ENCODE measurements around the gene ERFL. TPM values are rescaled to one million over a fixed set of nuclear protein-coding genes. Genes with fewer than 3 reads are reported as not detected.

The ERFL gene
- total and polyA plus RNA-seq, 2 of the 8 experiments (the other 6 are each of a cell fraction or from before 2014, with no cell fraction given) = 0.12 TPM; not detected in 1

DNA sequence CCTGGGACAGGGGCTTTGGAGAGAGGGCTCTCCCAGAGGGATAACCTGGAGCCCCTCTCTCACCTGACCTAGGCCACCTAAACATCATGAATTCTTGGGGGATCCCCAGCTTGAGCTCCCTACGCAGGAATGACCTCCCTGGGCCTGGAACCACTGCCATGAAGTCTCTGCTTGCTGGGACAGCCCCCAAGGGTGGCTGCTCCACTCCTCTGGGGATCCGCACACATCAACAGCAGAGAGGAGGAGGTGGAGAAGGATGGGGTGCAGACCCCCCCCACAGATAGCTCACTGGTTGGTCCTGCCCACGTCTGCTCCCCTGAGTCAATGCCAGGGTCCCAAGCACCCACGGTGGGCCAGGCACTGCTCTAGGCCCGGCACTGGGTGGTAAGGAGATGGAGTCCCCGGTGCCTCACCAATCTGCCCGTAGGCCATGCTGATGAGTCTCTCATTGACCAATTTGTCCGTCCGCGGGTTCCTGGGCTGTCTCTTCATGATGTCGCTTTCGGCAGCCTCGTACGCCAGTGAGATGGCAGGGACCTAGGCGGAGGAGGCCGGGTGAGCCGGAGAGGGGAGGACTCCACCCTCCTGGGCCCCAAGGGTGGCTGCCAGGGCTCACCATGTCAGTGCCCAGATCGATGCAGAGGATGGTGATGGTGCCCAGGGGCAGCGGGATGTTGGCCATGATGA, 41.7 kb upstream of the ERFL start (continued):
- TF ChIP-seq NANOG (IDR thresholded peaks at IDR 0.05; ENCODE audit: insufficient read depth, low read depth, low read length, poor library complexity, severe bottlenecking) (no peak), POU5F1 (IDR thresholded peaks at IDR 0.05; ENCODE audit: low read depth, low read length) (no peak), CBX5 (IDR thresholded peaks at IDR 0.05; ENCODE audit: low read depth, low read length) (no peak), CHD2 (IDR thresholded peaks at IDR 0.05; ENCODE audit: low read length) (no peak)

Measured in H1 (cell line).